ENCODE results near the gene PRRX2.
A peak's percentile ranks its signal among the peaks of the same experiment; 100 is the strongest.
"Not testable (repeated sequence)": the region's sequence is repeated elsewhere in the genome, so short reads cannot be mapped to it uniquely, and the experiment has no call there.

Gene PRRX2

DNA sequence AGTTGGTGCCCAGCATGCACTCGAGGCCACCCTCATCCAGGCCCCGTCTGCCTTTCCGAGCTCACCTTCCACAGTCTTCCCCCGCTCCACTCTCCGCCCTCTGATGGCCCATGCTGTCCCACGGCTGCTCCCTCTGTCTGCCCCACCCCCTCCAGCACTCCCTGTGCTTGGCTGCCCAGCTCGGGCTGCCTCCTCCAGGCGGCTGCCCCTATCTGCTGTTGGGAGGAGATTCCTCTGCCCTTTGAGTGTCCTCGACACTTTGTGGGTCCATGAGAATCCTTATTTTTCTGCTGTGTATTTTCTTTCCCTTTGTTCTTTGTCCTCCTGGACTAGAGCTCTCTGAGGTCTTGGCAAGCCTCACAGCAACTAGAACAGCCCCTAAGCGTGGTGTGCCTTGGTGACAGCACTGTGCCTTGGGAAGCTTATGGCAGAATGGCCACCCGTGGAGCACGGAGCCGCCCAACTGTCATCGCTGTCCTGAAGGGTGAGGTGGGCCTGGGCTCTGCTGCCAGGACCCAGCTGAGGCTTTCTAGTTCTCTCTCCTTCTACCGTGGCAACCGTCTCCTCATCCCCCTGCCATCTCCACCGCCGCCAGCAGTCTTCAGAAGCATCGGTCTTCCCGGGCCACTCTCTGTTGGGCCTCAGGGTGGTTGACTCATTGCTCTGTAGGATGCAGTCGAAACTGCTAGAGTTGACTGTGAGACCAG is 34.3 kb upstream of the PRRX2 start:
- DNase-seq (ENCODE audit: low spot score in 2 of 2), result no peak
- Histone ChIP-seq H3K4me1 (peaks cover 14% of the 10 kb centered on the region), H3K4me3 (no peak overlapping the region), H3K9me3 (no peaks in the 10 kb centered on the region), H3K36me3 (replicated peaks) (peaks cover 78% of the 10 kb centered on the region), H3K27me3 (ENCODE audit: low read depth) (no peaks in the 10 kb centered on the region)
- in situ Hi-C loops (cut with MboI; ENCODE audit: low sequenced_read_pairs), result no loop called here

DNA sequence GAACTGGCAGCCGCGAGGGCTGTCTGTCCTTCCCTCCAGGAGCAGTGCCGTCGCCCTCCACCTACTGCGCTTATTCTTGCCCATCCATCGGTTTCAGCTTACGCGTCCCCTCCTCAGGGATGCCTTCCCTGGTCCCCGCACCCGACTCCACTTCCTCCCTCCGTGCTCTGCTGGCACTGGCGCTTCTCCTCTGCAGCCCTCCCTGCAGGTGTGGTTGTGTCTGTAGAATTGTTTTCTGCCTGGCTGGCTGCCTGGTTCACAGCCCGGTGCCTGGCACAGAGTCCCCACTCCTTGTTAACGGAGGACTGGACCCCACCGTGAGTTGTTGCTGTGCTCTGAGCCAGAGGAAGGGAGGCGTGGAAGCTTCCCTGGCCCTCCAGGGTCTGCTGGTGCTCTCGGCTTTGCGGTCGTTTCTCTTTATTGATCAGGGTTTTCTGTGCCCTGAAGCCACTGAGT is 33.7 kb upstream of the PRRX2 start:
- Histone ChIP-seq H3K4me1 (peaks cover 14% of the 10 kb centered on the region), H3K9me3 (no peaks in the 10 kb centered on the region), H3K4me3 (no peak overlapping the region), H3K36me3 (replicated peaks) (peaks cover 84% of the 10 kb centered on the region), H3K27me3 (ENCODE audit: low read depth) (no peaks in the 10 kb centered on the region)
- no peak for DNase-seq (ENCODE audit: low spot score in 2 of 2)
- in situ Hi-C loops (cut with MboI; ENCODE audit: low sequenced_read_pairs), result no loop called here

GRCh38 chr9:129632460-129632859 is 33.0 kb upstream of the PRRX2 start:
- in situ Hi-C loops (cut with MboI; ENCODE audit: low sequenced_read_pairs), result no loop called here
- H3K36me3 ChIP-seq (replicated peaks), result peaks cover 85% of the 10 kb centered on the region
- no peaks in the 10 kb centered on the region for H3K27me3 ChIP-seq (ENCODE audit: low read depth)
- H3K4me1 ChIP-seq, result peaks cover 11% of the 10 kb centered on the region
- H3K9me3 ChIP-seq, result no peaks in the 10 kb centered on the region
- no peak overlapping the region for H3K4me3 ChIP-seq
- no peak for DNase-seq (ENCODE audit: low spot score in 2 of 2)

- Histone ChIP-seq H3K36me3 (replicated peaks) (peaks cover 85% of the 10 kb centered on the region), H3K4me3 (no peak overlapping the region), H3K27me3 (ENCODE audit: low read depth) (no peaks in the 10 kb centered on the region), H3K9me3 (no peaks in the 10 kb centered on the region), H3K4me1 (peaks cover 4% of the 10 kb centered on the region; the same call in 1 of the 2 replicates)
- DNase-seq (ENCODE audit: low spot score in 2 of 2), result no peak
- in situ Hi-C loops (cut with MboI; ENCODE audit: low sequenced_read_pairs), result no loop called here
These were observed 32.2 kb upstream of the PRRX2 start for GRCh38 chr9:129633207-129633606.

- Histone ChIP-seq H3K9me3 (no peaks in the 10 kb centered on the region), H3K27me3 (ENCODE audit: low read depth) (no peaks in the 10 kb centered on the region), H3K4me1 (no peaks in the 10 kb centered on the region), H3K4me3 (no peak overlapping the region), H3K36me3 (replicated peaks) (peaks cover 85% of the 10 kb centered on the region)
- in situ Hi-C loops (cut with MboI; ENCODE audit: low sequenced_read_pairs), result no loop called here
- no peak for DNase-seq (ENCODE audit: low spot score in 2 of 2)
These were observed 31.6 kb upstream of the PRRX2 start for GRCh38 chr9:129633848-129634247.

- no peaks in the 10 kb centered on the region for H3K9me3 ChIP-seq
- no peak overlapping the region for H3K4me3 ChIP-seq
- no peaks in the 10 kb centered on the region for H3K27me3 ChIP-seq (ENCODE audit: low read depth)
- peaks cover 10% of the 10 kb centered on the region for H3K4me1 ChIP-seq
- H3K36me3 ChIP-seq (replicated peaks), result peaks cover 83% of the 10 kb centered on the region
- DNase-seq (ENCODE audit: low spot score in 2 of 2), result no peak
- in situ Hi-C loops (cut with MboI; ENCODE audit: low sequenced_read_pairs), result no loop called here
These were observed 30.1 kb upstream of the PRRX2 start for GRCh38 chr9:129635099-129636065.

DNA sequence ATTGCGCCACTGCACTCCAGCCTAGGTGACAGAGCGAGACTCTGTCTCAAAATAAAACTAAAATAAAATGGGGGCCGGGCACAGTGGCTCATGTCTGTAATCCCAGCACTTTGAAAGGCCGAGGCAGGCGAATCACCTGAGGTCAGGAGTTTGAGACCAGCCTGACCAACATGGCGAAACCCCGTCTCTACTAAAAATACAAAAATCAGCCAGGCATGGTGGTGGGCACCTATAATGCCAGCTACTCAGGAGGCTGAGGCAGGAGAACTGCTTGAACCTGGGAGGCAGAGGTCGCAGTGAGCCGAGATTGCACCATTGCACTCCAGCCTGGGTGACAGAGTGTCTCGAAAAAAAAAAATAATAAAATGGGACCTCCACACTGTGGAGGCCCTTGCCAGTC is 29.1 kb upstream of the PRRX2 start:
- Histone ChIP-seq H3K36me3 (replicated peaks) (peaks cover 79% of the 10 kb centered on the region), H3K4me1 (peaks cover 15% of the 10 kb centered on the region)
- in situ Hi-C loops (cut with MboI; ENCODE audit: low sequenced_read_pairs); H3K27me3 ChIP-seq (ENCODE audit: low read depth); DNase-seq (ENCODE audit: low spot score in 2 of 2); H3K4me3 ChIP-seq; H3K9me3 ChIP-seq: not testable (repeated sequence)

DNA sequence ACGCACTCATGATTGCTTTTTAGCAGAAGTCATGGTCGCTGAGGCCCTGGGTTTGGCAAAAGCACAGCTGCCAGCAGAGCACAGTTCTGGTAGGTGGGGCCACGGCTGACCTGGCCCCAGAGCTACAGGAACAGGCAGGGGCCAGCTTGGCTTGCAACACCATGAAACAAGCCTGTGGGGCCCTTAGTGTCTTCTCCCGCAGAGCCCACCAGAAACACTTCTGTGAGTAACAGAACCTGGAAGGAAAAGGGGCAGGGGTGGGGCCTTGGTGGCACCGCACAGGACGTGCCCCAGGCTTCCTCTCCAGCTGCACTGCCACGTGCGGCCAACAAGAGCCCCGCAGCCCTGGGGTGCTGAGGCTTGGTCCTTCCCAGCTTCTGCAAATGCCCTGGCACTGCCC is 28.3 kb upstream of the PRRX2 start:
- Histone ChIP-seq H3K4me1 (peaks cover 15% of the 10 kb centered on the region), H3K27me3 (ENCODE audit: low read depth) (no peaks in the 10 kb centered on the region), H3K9me3 (no peaks in the 10 kb centered on the region), H3K4me3 (no peak overlapping the region), H3K36me3 (replicated peaks) (peaks cover 74% of the 10 kb centered on the region)
- in situ Hi-C loops (cut with MboI; ENCODE audit: low sequenced_read_pairs), result no loop called here
- DNase-seq (ENCODE audit: low spot score in 2 of 2), result no peak

GRCh38 chr9:129637673-129638439 is 27.6 kb upstream of the PRRX2 start:
- in situ Hi-C loops (cut with MboI; ENCODE audit: low sequenced_read_pairs), result no loop called here
- H3K9me3 ChIP-seq, result no peaks in the 10 kb centered on the region
- H3K4me1 ChIP-seq, result peaks cover 15% of the 10 kb centered on the region
- H3K27me3 ChIP-seq (ENCODE audit: low read depth), result no peaks in the 10 kb centered on the region
- no peak overlapping the region for H3K4me3 ChIP-seq
- peaks cover 66% of the 10 kb centered on the region for H3K36me3 ChIP-seq (replicated peaks)
- DNase-seq (ENCODE audit: low spot score in 2 of 2), result no peak

GRCh38 chr9:129639034-129639630 is 26.3 kb upstream of the PRRX2 start:
- DNase-seq (ENCODE audit: low spot score in 2 of 2), result no peak
- in situ Hi-C loops (cut with MboI; ENCODE audit: low sequenced_read_pairs), result no loop called here
- peaks cover 54% of the 10 kb centered on the region for H3K36me3 ChIP-seq (replicated peaks)
- no peak overlapping the region for H3K4me3 ChIP-seq
- no peaks in the 10 kb centered on the region for H3K9me3 ChIP-seq
- H3K27me3 ChIP-seq (ENCODE audit: low read depth), result no peaks in the 10 kb centered on the region
- H3K4me1 ChIP-seq, result peaks cover 15% of the 10 kb centered on the region

DNA sequence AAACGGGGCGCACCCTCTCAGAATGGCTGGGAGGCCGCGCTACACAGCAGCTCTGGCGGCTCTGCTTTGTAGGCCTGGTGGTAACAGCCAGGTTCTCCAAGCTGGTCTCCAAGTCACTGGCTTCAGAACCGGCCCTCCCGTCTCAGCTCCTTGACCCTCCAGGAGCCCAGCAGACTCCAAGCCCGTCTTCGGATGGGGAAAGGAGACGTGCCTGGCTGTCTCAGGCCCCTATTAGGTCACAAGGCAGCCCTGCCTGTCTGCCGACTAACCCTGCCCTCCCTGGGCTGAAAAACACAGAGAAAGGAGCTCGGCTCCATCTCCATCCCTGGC is 25.7 kb upstream of the PRRX2 start:
- Histone ChIP-seq H3K36me3 (replicated peaks) (peaks cover 50% of the 10 kb centered on the region), H3K27me3 (ENCODE audit: low read depth) (no peaks in the 10 kb centered on the region), H3K4me3 (no peak overlapping the region), H3K4me1 (peaks cover 15% of the 10 kb centered on the region), H3K9me3 (no peaks in the 10 kb centered on the region)
- DNase-seq (ENCODE audit: low spot score in 2 of 2), result no peak
- in situ Hi-C loops (cut with MboI; ENCODE audit: low sequenced_read_pairs), result loop anchor here (5.0 kb wide), 1 partner anchor 143 kb away; no protein-coding TSS in a partner anchor

- Histone ChIP-seq H3K4me3 (peak overlapping the region; percentile 83), H3K4me1 (peaks cover 15% of the 10 kb centered on the region), H3K36me3 (replicated peaks) (peaks cover 45% of the 10 kb centered on the region), H3K27me3 (ENCODE audit: low read depth) (no peaks in the 10 kb centered on the region), H3K9me3 (no peaks in the 10 kb centered on the region)
- in situ Hi-C loops (cut with MboI; ENCODE audit: low sequenced_read_pairs), result loop anchor here (5.0 kb wide), 1 partner anchor 142 kb away; no protein-coding TSS in a partner anchor
- DNase-seq (ENCODE audit: low spot score in 2 of 2), result peak; percentile 76 to 86
These were observed 25.2 kb upstream of the PRRX2 start for GRCh38 chr9:129640086-129640870.
